Neutrophil (primary cell): ENCODE results near the gene AGR3.

ENCODE experiments used
- H3K27ac ChIP-seq: fragments of 200-600 bp; sonication (generic); 2 replicates; pipeline ENCODE4 v1.5.1; 2016; ENCODE audit warnings: mild to moderate bottlenecking, moderate library complexity
- H3K27me3 ChIP-seq: fragments of 200-600 bp; sonication (generic); 2 replicates; pipeline ENCODE4 v1.6.0; 2016; ENCODE audit warnings: mild to moderate bottlenecking
- H3K36me3 ChIP-seq: fragments of 200-600 bp; sonication (generic); 2 replicates; pipeline ENCODE4 v1.5.1; 2017
- H3K4me1 ChIP-seq, 2 experiments: fragments of 200-600 bp in 1 of 2; sonication (generic) in 1 of 2; 1 replicate in 1 of 2; 2 replicates in 1 of 2; pipeline versions ENCODE4 v1.5.1 to v1.6.1; 2013 to 2016; ENCODE audit warnings: low read depth in 1 of 2, low read length in 1 of 2, mild to moderate bottlenecking in 1 of 2, moderate library complexity in 1 of 2; ENCODE audit not compliant: control insufficient read depth in 1 of 2, insufficient read depth in 1 of 2
- H3K4me3 ChIP-seq, 2 experiments: fragments of 200-600 bp in 1 of 2; sonication (generic) in 1 of 2; 1 replicate in 1 of 2; 2 replicates in 1 of 2; pipeline ENCODE4 v1.5.1; 2013 to 2016; ENCODE audit warnings: low read depth in 1 of 2, low read length in 1 of 2, mild to moderate bottlenecking in 1 of 2, moderate library complexity in 1 of 2
- H3K9me3 ChIP-seq: fragments of 200-600 bp; sonication (generic); 2 replicates; pipeline ENCODE4 v1.5.1; 2016
- TF ChIP-seq, protein P1 (sequence below): fragments of 200-600 bp; sonication (generic); IDR thresholded peaks from 2 replicates; pipeline ENCODE4 v1.5.1; 2016; ENCODE audit warnings: antibody characterized with exemption

The AGR3 gene

DNA sequence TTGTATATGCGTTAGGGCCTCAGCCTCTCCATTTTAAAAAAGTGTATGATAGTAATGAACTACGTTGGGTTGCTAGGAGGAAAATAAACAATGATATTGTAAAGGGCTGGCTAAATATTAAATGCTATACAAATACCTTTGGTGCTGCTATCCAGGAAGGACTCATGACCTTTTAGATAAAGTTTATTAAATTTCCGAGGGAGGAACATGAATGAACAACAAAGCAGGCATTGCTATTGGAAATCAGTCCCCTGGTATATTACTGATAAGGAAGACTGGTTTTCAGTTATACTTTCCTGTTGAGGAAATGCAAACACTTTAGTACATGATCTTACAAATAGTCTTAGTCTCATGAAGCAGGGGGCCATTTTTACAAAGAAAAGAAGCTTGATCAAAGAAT is 59.8 kb downstream of the AGR3 start:
- Histone ChIP-seq H3K4me1 (no peaks in the 10 kb centered on the region), H3K36me3 (no peaks in the 10 kb centered on the region), H3K4me3 (no peak overlapping the region), H3K9me3 (no peaks in the 10 kb centered on the region), H3K27me3 (no peaks in the 10 kb centered on the region), H3K27ac (no peak overlapping the region)
- TF ChIP-seq, protein P1, sequence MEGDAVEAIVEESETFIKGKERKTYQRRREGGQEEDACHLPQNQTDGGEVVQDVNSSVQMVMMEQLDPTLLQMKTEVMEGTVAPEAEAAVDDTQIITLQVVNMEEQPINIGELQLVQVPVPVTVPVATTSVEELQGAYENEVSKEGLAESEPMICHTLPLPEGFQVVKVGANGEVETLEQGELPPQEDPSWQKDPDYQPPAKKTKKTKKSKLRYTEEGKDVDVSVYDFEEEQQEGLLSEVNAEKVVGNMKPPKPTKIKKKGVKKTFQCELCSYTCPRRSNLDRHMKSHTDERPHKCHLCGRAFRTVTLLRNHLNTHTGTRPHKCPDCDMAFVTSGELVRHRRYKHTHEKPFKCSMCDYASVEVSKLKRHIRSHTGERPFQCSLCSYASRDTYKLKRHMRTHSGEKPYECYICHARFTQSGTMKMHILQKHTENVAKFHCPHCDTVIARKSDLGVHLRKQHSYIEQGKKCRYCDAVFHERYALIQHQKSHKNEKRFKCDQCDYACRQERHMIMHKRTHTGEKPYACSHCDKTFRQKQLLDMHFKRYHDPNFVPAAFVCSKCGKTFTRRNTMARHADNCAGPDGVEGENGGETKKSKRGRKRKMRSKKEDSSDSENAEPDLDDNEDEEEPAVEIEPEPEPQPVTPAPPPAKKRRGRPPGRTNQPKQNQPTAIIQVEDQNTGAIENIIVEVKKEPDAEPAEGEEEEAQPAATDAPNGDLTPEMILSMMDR = no peak

DNA sequence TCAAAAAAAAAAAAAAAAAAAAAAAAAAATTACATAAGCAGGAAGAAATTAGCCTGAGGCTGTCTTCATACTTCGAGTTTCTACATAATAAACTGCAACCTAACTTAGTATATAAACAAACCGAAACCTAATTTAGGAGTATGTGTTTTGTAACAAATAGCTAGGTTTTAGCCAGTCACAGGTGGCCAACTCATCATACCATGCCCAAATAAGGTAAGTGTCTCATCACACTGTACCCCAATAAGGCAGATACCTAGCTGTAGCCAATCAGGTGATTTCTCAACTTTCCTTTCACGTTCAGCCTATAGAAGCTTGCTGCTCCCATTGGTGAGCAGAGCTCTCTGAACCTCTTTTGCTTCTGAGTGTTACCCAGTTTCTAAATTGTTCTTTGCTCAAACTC is 63.1 kb downstream of the AGR3 start:
- H3K4me1 ChIP-seq = no peaks in the 10 kb centered on the region
- no peak overlapping the region for H3K4me3 ChIP-seq
- H3K27ac ChIP-seq = no peak overlapping the region
- H3K36me3 ChIP-seq = no peaks in the 10 kb centered on the region
- TF ChIP-seq, protein P1 = no peak
- H3K9me3 ChIP-seq = no peaks in the 10 kb centered on the region
- no peaks in the 10 kb centered on the region for H3K27me3 ChIP-seq

DNA sequence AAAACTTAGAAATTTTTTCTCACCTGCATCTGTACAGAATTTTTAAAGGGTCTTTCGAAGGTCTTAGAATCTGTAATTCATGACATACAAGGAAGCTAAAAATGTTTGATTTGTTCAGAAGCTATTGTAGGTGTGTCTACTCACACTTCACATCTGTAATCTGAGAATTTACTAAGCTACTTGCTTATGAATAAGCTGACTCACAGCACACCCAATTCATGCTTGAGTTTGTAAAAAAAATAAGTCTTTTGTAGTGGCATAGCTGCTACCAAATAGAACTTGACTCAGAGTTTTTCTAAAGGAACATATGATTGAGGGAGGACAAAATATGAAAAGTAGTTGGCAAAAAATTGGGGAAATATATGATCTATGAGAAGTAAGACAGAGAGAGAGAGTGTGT is 64.2 kb downstream of the AGR3 start:
- H3K27ac ChIP-seq = no peak overlapping the region
- H3K4me1 ChIP-seq = no peaks in the 10 kb centered on the region
- no peaks in the 10 kb centered on the region for H3K9me3 ChIP-seq
- no peak overlapping the region for H3K4me3 ChIP-seq
- H3K36me3 ChIP-seq = no peaks in the 10 kb centered on the region
- TF ChIP-seq, protein P1 = no peak
- H3K27me3 ChIP-seq = no peaks in the 10 kb centered on the region

DNA sequence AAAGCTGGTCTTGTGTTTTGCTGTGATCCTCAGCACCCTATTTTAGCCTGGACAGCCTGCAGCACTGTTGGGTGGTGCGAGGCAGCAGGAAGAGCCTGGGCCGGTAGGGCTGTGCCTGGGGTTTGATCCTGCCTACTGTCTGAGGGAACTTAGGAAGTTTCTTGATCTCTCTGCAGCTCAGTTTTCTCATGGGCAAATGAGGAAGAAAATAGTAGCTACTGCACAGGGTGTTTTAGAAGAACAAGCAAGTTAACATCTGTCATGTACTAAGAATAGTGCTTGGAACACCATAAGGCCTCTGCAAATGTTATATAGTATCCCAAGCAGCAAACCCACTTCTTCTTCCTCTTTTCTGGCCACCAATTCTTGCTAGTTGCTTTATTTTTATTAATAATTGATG is 65.0 kb downstream of the AGR3 start:
- Histone ChIP-seq H3K4me3 (no peak overlapping the region), H3K27me3 (no peaks in the 10 kb centered on the region), H3K27ac (no peak overlapping the region), H3K36me3 (no peaks in the 10 kb centered on the region), H3K4me1 (no peaks in the 10 kb centered on the region), H3K9me3 (no peaks in the 10 kb centered on the region)
- TF ChIP-seq, protein P1 = no peak

DNA sequence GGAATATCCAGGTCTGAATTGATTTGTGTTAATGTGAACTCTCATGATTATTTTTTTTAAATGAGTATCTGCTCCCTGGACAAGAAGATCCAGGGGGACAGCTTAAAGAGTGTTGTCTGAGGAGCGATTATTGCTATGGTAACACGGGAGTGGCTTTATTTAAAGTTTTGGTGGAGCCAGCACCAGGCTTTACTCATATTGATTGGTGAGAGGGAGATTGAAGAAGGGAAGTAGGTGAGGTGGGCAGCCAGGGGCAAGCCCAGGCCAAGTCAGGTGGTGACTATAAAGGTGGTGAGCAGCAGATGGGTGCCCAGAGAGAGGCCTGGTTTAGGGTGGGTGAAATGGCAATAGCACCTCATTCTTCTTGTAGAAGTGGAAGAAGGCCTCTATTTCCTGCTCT is 66.8 kb downstream of the AGR3 start:
- TF ChIP-seq, protein P1 = no peak
- Histone ChIP-seq H3K4me1 (no peaks in the 10 kb centered on the region), H3K4me3 (no peak overlapping the region), H3K9me3 (no peaks in the 10 kb centered on the region), H3K27me3 (no peaks in the 10 kb centered on the region), H3K27ac (no peak overlapping the region), H3K36me3 (no peaks in the 10 kb centered on the region)

DNA sequence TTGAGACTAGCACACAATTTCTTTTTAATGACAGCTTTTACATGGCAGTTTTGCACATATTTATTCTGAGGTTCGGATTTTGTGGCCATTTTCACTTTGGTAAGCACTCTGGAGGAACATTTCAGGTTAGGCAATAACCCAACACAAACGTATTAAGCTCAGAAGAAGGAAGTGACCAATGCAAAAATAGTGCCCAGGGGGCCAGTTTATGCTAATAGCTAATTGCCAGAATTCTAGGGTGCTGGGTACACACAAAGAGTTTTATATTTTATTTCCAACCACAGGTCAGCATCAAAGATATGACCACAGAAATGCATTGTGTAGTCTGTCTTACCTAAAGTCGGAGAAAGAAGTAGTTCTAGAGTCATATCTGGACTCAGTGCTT is 68.6 kb downstream of the AGR3 start:
- Histone ChIP-seq H3K27ac (no peak overlapping the region), H3K36me3 (no peaks in the 10 kb centered on the region), H3K27me3 (no peaks in the 10 kb centered on the region), H3K9me3 (no peaks in the 10 kb centered on the region), H3K4me3 (no peak overlapping the region), H3K4me1 (no peaks in the 10 kb centered on the region)
- TF ChIP-seq, protein P1 = no peak
